Duodenal mucosa (tissue), 2 donors: ENCODE results near the gene BET1L.
A peak's percentile ranks its signal among the peaks of the same experiment; 100 is the strongest.
"Not testable (repeated sequence)": the region's sequence is repeated elsewhere in the genome, so short reads cannot be mapped to it uniquely, and the experiment has no call there.

Source experiments
- H3K27ac ChIP-seq: one replicate; pipeline ENCODE4 v1.7.0; 2013; ENCODE audit warnings: low read depth, low read length
- H3K27me3 ChIP-seq, 2 donors: one replicate each; pipeline ENCODE4 v1.7.0; 2013; ENCODE audit warnings: low read length in 2 of 2, control low read depth in 1 of 2; ENCODE audit not compliant: insufficient read depth in 2 of 2, control insufficient read depth in 1 of 2
- H3K36me3 ChIP-seq, 2 donors: one replicate each; pipeline ENCODE4 v1.7.0; 2013; ENCODE audit warnings: low read length in 2 of 2, control low read depth in 1 of 2; ENCODE audit not compliant: insufficient read depth in 2 of 2, control insufficient read depth in 1 of 2
- H3K4me1 ChIP-seq, 2 donors: one replicate each; pipeline ENCODE4 v1.7.0; 2013; ENCODE audit warnings: low read length in 2 of 2, control low read depth in 1 of 2; ENCODE audit not compliant: insufficient read depth in 2 of 2, control insufficient read depth in 1 of 2
- H3K4me3 ChIP-seq, 2 donors: one replicate each; pipeline ENCODE4 v1.7.0; 2013; ENCODE audit warnings: low read length in 2 of 2, low read depth in 1 of 2
- H3K9ac ChIP-seq, 2 donors: one replicate each; pipeline ENCODE4 v1.7.0; 2013; ENCODE audit warnings: low read length in 2 of 2, low read depth in 1 of 2
- H3K9me3 ChIP-seq, 2 donors: one replicate each; pipeline ENCODE4 v1.7.0; 2013; ENCODE audit warnings: low read length in 2 of 2, control low read depth in 1 of 2; ENCODE audit not compliant: control insufficient read depth in 1 of 2

The BET1L gene

DNA sequence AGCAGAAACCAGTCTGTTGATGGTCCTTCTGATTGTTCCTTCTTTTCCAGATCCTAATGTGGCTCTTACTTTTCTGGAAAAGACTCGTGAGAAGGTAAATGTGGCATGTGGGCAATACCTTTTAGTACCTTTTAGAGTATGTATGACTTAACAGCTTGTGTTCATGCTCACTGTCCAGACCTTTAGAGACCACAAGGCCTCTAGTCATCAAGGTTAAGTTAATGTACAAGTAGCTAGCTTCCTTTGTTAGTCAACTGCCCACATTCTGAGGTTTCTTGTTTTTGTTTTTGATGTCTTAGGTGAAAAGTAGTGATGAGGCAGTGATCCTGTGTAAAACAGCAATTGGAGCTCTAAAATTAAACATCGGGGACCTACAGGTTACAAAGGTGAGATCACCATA, 37.2 kb upstream of the BET1L start:
- Histone ChIP-seq H3K4me3 (no peak overlapping the region), H3K27ac (no peak overlapping the region), H3K9ac (no peak overlapping the region), H3K9me3 (no peaks in the 10 kb centered on the region), H3K4me1 (no peaks in the 10 kb centered on the region), H3K36me3 (peaks cover 21 to 82% of the 10 kb centered on the region in 2 donors), H3K27me3 (no peaks in the 10 kb centered on the region)

DNA sequence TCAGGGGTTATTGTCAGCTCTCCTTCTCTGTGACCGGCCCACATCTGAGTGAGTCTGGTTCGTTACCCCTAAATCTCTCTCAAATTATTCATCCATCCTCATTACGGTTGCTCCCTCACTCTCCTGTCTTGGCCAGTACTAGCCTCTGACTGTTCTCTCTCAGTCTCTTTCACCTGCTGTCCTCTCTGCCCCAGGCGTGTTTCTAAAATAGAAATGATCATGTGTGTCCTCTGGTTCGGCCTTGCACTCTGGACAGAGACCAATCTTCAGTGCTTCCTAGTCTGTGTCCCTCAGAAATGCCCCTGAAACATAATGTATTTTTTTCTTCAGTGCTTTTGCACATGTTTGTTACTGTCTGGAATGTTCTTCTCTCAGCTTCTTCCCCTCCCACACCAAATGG, 34.4 kb upstream of the BET1L start:
- no peak overlapping the region for H3K4me3 ChIP-seq
- H3K4me1 ChIP-seq, result peaks cover 12 to 15% of the 10 kb centered on the region in 2 donors
- H3K9ac ChIP-seq, result no peak overlapping the region
- no peak overlapping the region for H3K27ac ChIP-seq
- no peaks in the 10 kb centered on the region for H3K27me3 ChIP-seq
- H3K36me3 ChIP-seq, result peaks cover 15 to 58% of the 10 kb centered on the region in 2 donors
- no peaks in the 10 kb centered on the region for H3K9me3 ChIP-seq

DNA sequence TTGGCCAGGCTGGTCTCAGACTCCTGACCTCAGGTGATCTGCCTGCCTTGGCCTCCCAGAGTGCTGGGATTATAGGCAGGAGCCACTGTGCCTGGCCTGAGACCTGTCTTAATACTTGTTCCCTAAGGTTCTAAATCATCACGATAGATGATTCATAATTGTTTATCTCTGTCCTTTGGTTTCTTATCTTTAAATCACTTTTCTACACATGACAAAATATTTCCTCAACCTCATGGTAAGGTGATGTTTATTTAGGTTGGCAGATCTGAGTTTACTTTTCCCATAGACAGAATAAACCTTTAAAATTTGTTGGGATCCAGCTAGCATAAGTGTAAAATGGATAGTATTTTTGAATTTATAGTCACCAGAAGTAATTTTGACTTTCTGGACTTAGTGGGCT, 33.1 kb upstream of the BET1L start:
- no peaks in the 10 kb centered on the region for H3K27me3 ChIP-seq
- peaks cover 16 to 20% of the 10 kb centered on the region in 2 donors for H3K4me1 ChIP-seq
- peaks cover 11 to 44% of the 10 kb centered on the region in 2 donors for H3K36me3 ChIP-seq
- no peak overlapping the region for H3K27ac ChIP-seq
- H3K9me3 ChIP-seq, result no peaks in the 10 kb centered on the region
- H3K4me3 ChIP-seq, result no peak overlapping the region
- H3K9ac ChIP-seq, result no peak overlapping the region

DNA sequence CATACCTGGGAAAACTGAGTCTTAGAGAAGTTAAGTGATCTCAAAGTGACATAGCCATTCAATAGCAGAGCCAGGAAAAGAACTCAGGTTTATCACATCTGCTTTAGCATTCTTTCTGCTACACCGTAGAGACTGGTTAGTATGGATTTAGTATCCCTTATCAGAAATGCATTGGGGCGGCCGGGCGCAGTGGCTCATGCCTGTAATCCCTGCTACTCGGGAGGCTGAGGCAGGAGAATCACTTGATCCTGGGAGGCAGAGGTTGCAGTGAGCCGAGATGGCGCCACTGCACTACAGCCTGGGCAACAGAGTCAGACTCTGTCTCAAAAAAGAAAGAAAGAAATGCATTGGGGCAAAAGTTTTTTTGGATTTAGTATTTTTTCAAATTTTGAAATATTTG, 31.1 kb upstream of the BET1L start:
- Histone ChIP-seq H3K9ac (peak overlapping the region in 1 of 2 donors; percentile 87), H3K4me1 (peaks cover 19 to 23% of the 10 kb centered on the region in 2 donors), H3K36me3 (peaks cover 7 to 28% of the 10 kb centered on the region in 2 donors)
- not testable (repeated sequence) for H3K9me3 ChIP-seq, H3K4me3 ChIP-seq, H3K27ac ChIP-seq, H3K27me3 ChIP-seq

DNA sequence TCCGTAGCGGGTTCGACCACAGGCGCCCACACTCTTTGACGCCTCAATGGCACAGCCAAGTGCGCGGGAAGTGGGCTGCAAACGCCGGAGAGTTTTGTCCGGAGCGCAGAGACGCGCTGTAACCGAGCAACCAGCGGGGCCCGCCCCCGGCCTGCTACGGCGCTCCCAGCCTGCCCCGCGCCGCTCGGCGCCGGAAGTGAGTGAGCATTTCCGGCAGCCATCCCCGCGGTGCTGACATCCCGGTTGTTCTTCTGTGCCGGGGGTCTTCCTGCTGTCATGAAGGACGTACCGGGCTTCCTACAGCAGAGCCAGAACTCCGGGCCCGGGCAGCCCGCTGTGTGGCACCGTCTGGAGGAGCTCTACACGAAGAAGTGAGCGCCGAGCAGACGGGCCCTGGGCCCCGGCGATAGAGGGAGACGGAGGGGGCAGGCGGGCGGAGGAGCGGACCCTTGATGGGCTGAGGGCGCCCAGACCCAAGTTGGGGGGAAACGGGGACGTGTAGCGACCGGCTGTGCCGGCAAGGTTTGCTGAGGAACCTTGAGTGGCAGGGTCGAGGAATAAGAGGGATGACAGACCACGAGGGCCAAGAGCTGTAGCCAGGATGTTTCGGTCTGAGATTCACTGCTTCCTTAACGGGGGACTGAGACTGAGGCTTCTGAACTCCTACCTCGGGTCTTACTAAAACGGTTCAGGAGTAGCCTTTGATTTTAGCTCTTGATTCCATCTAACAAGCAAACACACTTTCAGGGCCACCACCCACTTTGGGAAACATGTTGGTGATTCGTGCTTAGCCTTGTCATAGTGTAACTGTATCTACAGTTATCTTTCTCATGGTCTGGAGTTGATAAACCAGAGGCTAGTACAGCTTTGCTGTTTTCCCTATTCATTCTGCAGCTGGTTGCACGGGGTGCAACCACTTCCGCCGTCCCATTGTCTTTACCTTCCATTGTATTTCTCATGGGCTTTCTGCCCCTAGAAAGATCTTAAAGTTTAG, 29.9 kb upstream of the BET1L start, which contains the start of gene PSMD13:
TSS of gene PSMD13 (plus strand) at position 203 of the 994 bp plus-strand sequence. CDS start at position 277, 74 bp downstream.
- peak within 1 kb of the TSS; percentile 85 to 97 for H3K4me3 ChIP-seq
- no peaks in the 10 kb centered on the region for H3K9me3 ChIP-seq
- no peaks in the 10 kb centered on the region for H3K27me3 ChIP-seq
- peak within 1 kb of the TSS; percentile 87 to 98 for H3K9ac ChIP-seq
- H3K4me1 ChIP-seq, result peaks cover 19 to 23% of the 10 kb centered on the region in 2 donors
- peaks cover 7 to 24% of the 10 kb centered on the region in 2 donors for H3K36me3 ChIP-seq
- H3K27ac ChIP-seq, result peak within 1 kb of the TSS; percentile 99

DNA sequence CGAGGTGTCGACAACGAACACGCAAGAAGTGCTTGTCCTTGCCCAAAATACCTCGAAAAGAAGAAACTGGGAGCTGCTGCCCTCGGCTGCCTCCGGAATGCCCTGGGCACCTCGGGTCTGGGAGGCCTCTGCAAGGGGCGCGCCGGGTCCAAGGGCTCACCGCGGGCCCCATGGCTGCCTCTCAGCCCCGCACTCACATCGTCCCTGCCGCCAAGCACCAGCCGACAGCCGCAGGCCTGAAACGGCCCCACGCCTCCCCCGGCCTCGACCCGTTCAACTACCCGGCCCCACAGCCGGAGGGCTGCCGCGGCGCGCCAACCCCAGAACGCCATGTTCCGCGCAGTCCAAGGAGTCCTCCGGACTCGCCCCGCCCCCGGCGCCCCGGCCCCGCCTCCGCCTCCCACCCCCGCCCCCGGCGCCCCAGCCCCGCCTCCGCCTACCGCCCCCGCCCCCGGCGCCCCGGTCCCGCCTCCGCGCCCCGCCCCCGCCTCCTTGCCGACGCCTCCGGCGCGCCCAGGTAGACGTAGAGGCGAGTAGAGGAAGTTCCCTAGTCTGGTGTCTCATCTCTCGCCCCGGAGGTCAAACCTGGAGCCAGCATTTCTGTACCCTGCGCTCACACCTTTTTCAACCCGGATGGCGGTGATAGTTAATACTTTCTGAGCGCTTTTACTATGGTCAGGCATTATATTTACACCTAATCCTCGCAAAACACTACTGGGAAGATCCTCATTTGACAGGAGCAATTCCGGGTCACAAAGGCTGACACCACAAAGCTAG, 29.0 kb upstream of the BET1L start, which contains the start of gene SIRT3:
TSS of gene SIRT3 (minus strand) at position 346 of the 777 bp plus-strand sequence. CDS start at position 332, 14 bp downstream.
- peak within 1 kb of the TSS; percentile 99 for H3K27ac ChIP-seq
- H3K4me3 ChIP-seq, result peak within 1 kb of the TSS; percentile 85 to 97
- peak within 1 kb of the TSS; percentile 87 to 98 for H3K9ac ChIP-seq
- H3K36me3 ChIP-seq, result peaks cover under 1 to 15% of the 10 kb centered on the region in 2 donors
- H3K9me3 ChIP-seq, result no peaks in the 10 kb centered on the region
- no peaks in the 10 kb centered on the region for H3K27me3 ChIP-seq
- peaks cover 19 to 23% of the 10 kb centered on the region in 2 donors for H3K4me1 ChIP-seq

DNA sequence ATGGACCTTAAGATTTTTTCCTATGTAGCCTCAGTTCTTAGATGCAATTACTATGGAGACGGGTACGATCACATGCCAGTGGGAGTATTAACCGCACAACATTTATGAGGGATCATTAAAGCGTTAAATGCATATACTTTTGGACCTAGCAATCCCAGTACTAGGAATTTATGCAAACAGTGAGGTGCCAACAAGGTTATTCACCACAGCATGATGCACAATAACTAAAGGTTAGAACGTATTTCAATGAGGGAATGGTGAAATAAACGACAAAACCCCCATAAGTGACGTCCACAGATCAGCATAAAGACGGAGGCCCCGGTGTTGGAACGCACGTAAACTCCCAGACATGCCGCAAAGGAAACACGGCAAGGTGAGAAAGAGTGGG, 28.4 kb upstream of the BET1L start:
- H3K36me3 ChIP-seq, result peaks cover 0 to 10% of the 10 kb centered on the region in 2 donors
- no peak overlapping the region for H3K27ac ChIP-seq
- no peaks in the 10 kb centered on the region for H3K9me3 ChIP-seq
- H3K27me3 ChIP-seq, result no peaks in the 10 kb centered on the region
- H3K4me3 ChIP-seq, result peak overlapping the region; percentile 82 to 97
- H3K4me1 ChIP-seq, result peaks cover 19 to 23% of the 10 kb centered on the region in 2 donors
- H3K9ac ChIP-seq, result peak overlapping the region; percentile 75 to 98

DNA sequence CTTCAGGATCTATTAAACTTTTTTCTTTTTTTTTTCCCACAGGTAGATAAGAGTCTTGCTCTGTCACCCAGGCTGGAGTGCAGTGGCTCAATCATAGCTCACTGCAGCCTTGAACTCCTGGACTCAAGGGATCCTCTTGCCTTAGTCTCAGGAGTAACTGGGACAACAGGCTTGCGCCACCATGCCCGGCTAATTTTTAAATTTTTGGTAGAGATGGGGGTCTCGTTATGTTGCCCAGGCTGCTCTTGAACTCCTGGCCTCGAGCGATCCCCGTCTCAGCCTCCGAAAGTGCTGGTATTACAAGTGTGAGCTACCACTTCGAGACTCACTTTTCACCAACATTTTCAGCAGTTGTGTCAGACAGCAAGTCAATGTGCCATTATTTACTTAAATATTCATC, 28.0 kb upstream of the BET1L start:
- peak overlapping the region; percentile 82 to 97 for H3K4me3 ChIP-seq
- H3K27ac ChIP-seq, result no peak overlapping the region
- H3K27me3 ChIP-seq, result no peaks in the 10 kb centered on the region
- peak overlapping the region; percentile 75 to 98 for H3K9ac ChIP-seq
- peaks cover 19 to 23% of the 10 kb centered on the region in 2 donors for H3K4me1 ChIP-seq
- no peaks in the 10 kb centered on the region for H3K9me3 ChIP-seq
- peaks cover 0 to 6% of the 10 kb centered on the region in 2 donors for H3K36me3 ChIP-seq

DNA sequence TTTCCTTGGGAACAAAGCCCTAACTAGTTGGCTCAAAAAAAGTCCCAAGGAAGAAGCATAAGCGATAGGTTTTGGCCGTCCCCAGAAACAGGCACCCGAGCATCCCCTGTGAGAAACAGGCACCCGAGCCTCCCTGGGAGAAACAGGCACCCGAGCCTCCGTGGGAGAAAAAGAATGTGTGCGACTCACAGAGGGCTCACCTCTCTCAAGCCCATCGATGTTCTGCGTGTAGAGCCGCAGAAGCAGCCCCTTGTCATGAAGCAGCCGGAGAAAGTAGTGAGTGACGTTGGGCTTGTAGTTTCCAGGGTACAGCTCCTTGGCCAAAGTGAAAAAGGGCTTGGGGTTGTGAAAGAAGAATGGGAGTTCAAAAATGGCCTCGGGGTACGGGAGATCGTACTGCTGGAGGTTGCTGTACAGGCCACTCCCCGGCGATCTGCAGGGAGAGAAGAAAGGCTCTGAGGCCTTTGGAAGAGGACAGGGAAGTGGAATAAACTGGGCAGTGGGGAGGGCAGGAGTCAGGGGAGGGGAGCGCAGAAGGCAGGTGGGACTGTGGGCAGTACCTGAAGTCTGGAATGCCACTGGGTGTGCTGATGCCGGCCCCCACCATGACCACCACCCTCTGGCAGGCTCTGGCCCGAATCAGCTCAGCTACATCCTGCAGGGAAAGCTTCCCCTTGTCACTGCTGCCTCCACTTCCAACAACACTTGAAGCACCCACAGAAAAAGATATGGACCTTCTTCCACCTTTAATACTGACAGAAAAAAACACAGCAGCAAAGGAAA, 25.8 kb upstream of the BET1L start:
- no peaks in the 10 kb centered on the region for H3K36me3 ChIP-seq
- H3K27ac ChIP-seq, result no peak overlapping the region
- no peaks in the 10 kb centered on the region for H3K27me3 ChIP-seq
- no peak overlapping the region for H3K4me3 ChIP-seq
- H3K4me1 ChIP-seq, result peaks cover 14 to 18% of the 10 kb centered on the region in 2 donors
- no peak overlapping the region for H3K9ac ChIP-seq
- H3K9me3 ChIP-seq, result no peaks in the 10 kb centered on the region
